Mesenchymal stem cell (in vitro differentiated cells and primary cell): ENCODE results near the gene SYNPO. TPM values are rescaled to one million over a fixed set of nuclear protein-coding genes. Genes with fewer than 3 reads are reported as not detected.

Experiments
- DNase-seq: peaks from one replicate; pipeline ENCODE4 v3.0.0-alpha.2; 2013
- H2AFZ ChIP-seq: one replicate; pipeline ENCODE4 v1.6.1; 2013; ENCODE audit warnings: low read depth, mild to moderate bottlenecking, control low read depth, inconsistent platforms, low read length, moderate library complexity
- H2AK5ac ChIP-seq: 2 replicates; pipeline ENCODE4 v1.6.1; 2013; ENCODE audit warnings: low read length, moderate library complexity, mild to moderate bottlenecking, inconsistent platforms; ENCODE audit not compliant: severe bottlenecking
- H2BK120ac ChIP-seq: one replicate; pipeline ENCODE4 v1.6.1; 2013; ENCODE audit warnings: low read depth, mild to moderate bottlenecking, inconsistent platforms, low read length, moderate library complexity
- H2BK12ac ChIP-seq, 2 experiments: one replicate each; pipeline ENCODE4 v1.6.1; 2013; ENCODE audit warnings: inconsistent platforms in 2 of 2, low read length in 2 of 2, mild to moderate bottlenecking in 2 of 2, moderate library complexity in 2 of 2, control low read depth in 1 of 2
- H2BK15ac ChIP-seq: one replicate; pipeline ENCODE4 v1.6.1; 2013; ENCODE audit warnings: mild to moderate bottlenecking, low read depth, inconsistent platforms; ENCODE audit not compliant: poor library complexity, severe bottlenecking
- H2BK5ac ChIP-seq: 2 replicates; pipeline ENCODE4 v1.6.1; 2013; ENCODE audit warnings: low read depth, mild to moderate bottlenecking, low read length, control low read depth, inconsistent platforms; ENCODE audit not compliant: poor library complexity, severe bottlenecking
- H3K14ac ChIP-seq, 2 experiments: one replicate each; pipeline ENCODE4 v1.6.1; 2013; ENCODE audit warnings: inconsistent platforms in 2 of 2, low read length in 2 of 2, control low read depth in 1 of 2, mild to moderate bottlenecking in 1 of 2, moderate library complexity in 1 of 2
- H3K18ac ChIP-seq, 2 experiments: one replicate each; pipeline ENCODE4 v1.6.1; 2013; ENCODE audit warnings: inconsistent platforms in 2 of 2, low read length in 2 of 2, control low read depth in 1 of 2, low read depth in 1 of 2, mild to moderate bottlenecking in 1 of 2
- H3K23ac ChIP-seq, 2 experiments: one replicate each; pipeline ENCODE4 v1.6.1; 2013; ENCODE audit warnings: inconsistent platforms in 2 of 2, low read length in 2 of 2, mild to moderate bottlenecking in 2 of 2, moderate library complexity in 2 of 2, control low read depth in 1 of 2
- H3K27ac ChIP-seq: 2 replicates; pipeline ENCODE4 v1.5.1; 2013; ENCODE audit warnings: mild to moderate bottlenecking, moderate library complexity, low read length, control low read depth, inconsistent platforms; ENCODE audit not compliant: poor library complexity, severe bottlenecking
- H3K27me3 ChIP-seq, 2 experiments: 2 replicates each; pipeline versions ENCODE4 v1.6.1 to v1.7.0; 2013; ENCODE audit warnings: low read length in 2 of 2, mild to moderate bottlenecking in 2 of 2, moderate library complexity in 2 of 2, control low read depth in 1 of 2, inconsistent platforms in 1 of 2; ENCODE audit not compliant: control insufficient read depth in 1 of 2, insufficient read depth in 1 of 2
- H3K36me3 ChIP-seq, 2 experiments: 2 replicates each; pipeline versions ENCODE4 v1.6.1 to v1.7.0; 2013; ENCODE audit warnings: low read length in 2 of 2, control low read depth in 1 of 2, inconsistent platforms in 1 of 2, low read depth in 1 of 2, mild to moderate bottlenecking in 1 of 2; ENCODE audit not compliant: insufficient read depth in 2 of 2, control insufficient read depth in 1 of 2
- H3K4ac ChIP-seq, 2 experiments: one replicate each; pipeline ENCODE4 v1.6.1; 2013; ENCODE audit warnings: inconsistent platforms in 2 of 2, low read length in 2 of 2, mild to moderate bottlenecking in 2 of 2, moderate library complexity in 2 of 2, control low read depth in 1 of 2, low read depth in 1 of 2
- H3K4me1 ChIP-seq: 2 replicates; pipeline ENCODE4 v1.6.1; 2013; ENCODE audit warnings: low read depth, low read length, control low read depth; ENCODE audit not compliant: control insufficient read depth, insufficient read depth
- H3K4me2 ChIP-seq: 2 replicates; pipeline ENCODE4 v1.6.1; 2013; ENCODE audit warnings: low read length, mild to moderate bottlenecking, inconsistent platforms; ENCODE audit not compliant: poor library complexity, severe bottlenecking
- H3K4me3 ChIP-seq, 2 experiments: 2 replicates each; pipeline versions ENCODE4 v1.5.1 to v1.7.0; 2013; ENCODE audit warnings: low read length in 2 of 2, mild to moderate bottlenecking in 2 of 2, control low read depth in 1 of 2, low read depth in 1 of 2; ENCODE audit not compliant: insufficient read depth in 1 of 2
- H3K79me1 ChIP-seq: replicated peaks from 2 replicates; pipeline ENCODE4 v1.6.1; 2013; ENCODE audit warnings: mild to moderate bottlenecking, control low read depth, low read length, inconsistent platforms; ENCODE audit not compliant: poor library complexity, severe bottlenecking
- H3K9ac ChIP-seq: 2 replicates; pipeline ENCODE4 v1.7.0; 2013; ENCODE audit warnings: mild to moderate bottlenecking, low read length, moderate library complexity
- H3K9me3 ChIP-seq: 2 replicates; pipeline ENCODE4 v1.7.0; 2013; ENCODE audit warnings: mild to moderate bottlenecking, low read length; ENCODE audit not compliant: control insufficient read depth
- H4K8ac ChIP-seq: one replicate; pipeline ENCODE4 v1.6.1; 2013; ENCODE audit warnings: inconsistent platforms, mild to moderate bottlenecking, low read length, moderate library complexity
- H4K91ac ChIP-seq: one replicate; pipeline ENCODE4 v1.6.1; 2013; ENCODE audit warnings: mild to moderate bottlenecking, low read length, inconsistent platforms
- WGBS: methylation state at CpG from one replicate; pipeline ENCODE4 v1.1.7; 2013; ENCODE audit warnings: mixed read lengths; 5-methylcytosine and 5-hydroxymethylcytosine counted together
- polyA plus RNA-seq, 2 experiments: library from polyadenylated mRNA; stranded (reverse); fragments of 200-250 nt; gene quantifications; one replicate each; pipeline ENCODE4 v1.2.3, GENCODE V29; 2013

The SYNPO gene, protein sequence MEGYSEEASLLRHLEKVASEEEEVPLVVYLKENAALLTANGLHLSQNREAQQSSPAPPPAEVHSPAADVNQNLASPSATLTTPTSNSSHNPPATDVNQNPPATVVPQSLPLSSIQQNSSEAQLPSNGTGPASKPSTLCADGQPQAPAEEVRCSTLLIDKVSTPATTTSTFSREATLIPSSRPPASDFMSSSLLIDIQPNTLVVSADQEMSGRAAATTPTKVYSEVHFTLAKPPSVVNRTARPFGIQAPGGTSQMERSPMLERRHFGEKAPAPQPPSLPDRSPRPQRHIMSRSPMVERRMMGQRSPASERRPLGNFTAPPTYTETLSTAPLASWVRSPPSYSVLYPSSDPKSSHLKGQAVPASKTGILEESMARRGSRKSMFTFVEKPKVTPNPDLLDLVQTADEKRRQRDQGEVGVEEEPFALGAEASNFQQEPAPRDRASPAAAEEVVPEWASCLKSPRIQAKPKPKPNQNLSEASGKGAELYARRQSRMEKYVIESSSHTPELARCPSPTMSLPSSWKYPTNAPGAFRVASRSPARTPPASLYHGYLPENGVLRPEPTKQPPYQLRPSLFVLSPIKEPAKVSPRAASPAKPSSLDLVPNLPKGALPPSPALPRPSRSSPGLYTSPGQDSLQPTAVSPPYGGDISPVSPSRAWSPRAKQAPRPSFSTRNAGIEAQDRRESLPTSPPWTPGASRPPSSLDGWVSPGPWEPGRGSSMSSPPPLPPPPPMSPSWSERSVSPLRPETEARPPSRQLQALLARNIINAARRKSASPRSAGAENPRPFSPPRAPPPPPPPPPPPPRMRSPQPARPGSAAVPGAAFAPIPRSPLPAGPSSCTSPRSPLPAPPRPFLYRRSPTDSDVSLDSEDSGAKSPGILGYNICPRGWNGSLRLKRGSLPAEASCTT
- polyA plus RNA-seq (2013, experiment 1 of 2) = 37.8 TPM
- polyA plus RNA-seq (2013, experiment 2 of 2) = 39.1 TPM

DNA sequence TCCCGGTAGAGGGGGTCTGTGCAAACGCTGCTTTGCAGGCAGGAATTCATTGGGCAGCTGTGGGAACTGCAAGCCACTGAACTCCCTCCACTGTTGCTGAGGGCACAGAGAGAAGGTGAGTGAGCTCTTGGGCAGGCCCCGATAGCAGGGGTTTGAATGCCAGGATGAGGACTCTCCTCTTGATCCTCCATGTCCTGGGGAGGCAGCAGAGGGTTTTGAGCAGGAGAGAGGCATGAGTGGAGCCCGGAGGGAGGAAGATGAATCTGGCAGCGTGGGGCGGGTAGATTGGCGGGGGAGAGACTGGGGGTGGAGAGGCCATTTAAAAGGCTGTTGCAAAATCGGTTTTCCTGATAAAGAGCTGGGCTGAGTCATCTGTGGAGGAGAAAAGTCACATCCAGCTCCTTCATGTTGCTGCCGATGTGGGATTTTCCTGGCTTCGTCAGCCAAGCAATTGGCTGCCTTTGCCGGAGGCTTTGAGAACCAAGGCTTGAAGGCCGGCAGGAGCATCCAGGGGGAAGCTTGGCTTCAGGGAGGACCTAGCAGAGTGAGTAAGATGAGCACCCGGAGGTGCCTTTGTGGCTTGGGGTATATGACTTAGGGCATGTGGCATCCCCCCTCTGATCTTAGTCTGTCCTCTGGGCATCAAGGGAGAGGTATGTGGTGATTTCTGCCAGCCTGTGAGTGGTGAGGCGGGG is at the start of gene SYNPO:
Gene SYNPO, plus strand, starts transcription at position 350 of the 695 bp plus-strand sequence. CDS start 7,616 bp downstream, outside the sequence.
- no peaks in the 10 kb centered on the region for H3K79me1 ChIP-seq
- H3K18ac ChIP-seq = peak within 1 kb of the TSS; percentile 74 to 94
- H2AFZ ChIP-seq = no peak within 1 kb of the TSS
- peak within 1 kb of the TSS; percentile 83 for H2AK5ac ChIP-seq
- WGBS = 7% methylated on average over 14 of the region's 14 CpGs
- H4K91ac ChIP-seq = peak within 1 kb of the TSS; percentile 94
- H3K4me3 ChIP-seq = peak within 1 kb of the TSS; percentile 47 to 64
- H3K14ac ChIP-seq = peak within 1 kb of the TSS in 1 of 2 experiments; percentile 68
- H3K4ac ChIP-seq = peak within 1 kb of the TSS; percentile 78 to 86
- peak within 1 kb of the TSS; percentile 60 for H3K4me2 ChIP-seq
- H3K27ac ChIP-seq = peak within 1 kb of the TSS; percentile 72
- H2BK5ac ChIP-seq = peak within 1 kb of the TSS; percentile 77
- peak; percentile 97 for DNase-seq
- peak within 1 kb of the TSS; percentile 60 for H2BK15ac ChIP-seq
- peak within 1 kb of the TSS in 1 of 2 experiments; percentile 89 for H3K23ac ChIP-seq
- no peaks in the 10 kb centered on the region for H3K27me3 ChIP-seq
- H3K9ac ChIP-seq = peak within 1 kb of the TSS; percentile 70
- no peaks in the 10 kb centered on the region for H3K36me3 ChIP-seq
- H3K9me3 ChIP-seq = no peaks in the 10 kb centered on the region
- peak within 1 kb of the TSS; percentile 78 for H4K8ac ChIP-seq
- peaks cover 63% of the 10 kb centered on the region for H3K4me1 ChIP-seq
- H2BK120ac ChIP-seq = peak within 1 kb of the TSS; percentile 96
- H2BK12ac ChIP-seq = peak within 1 kb of the TSS; percentile 60 to 97

GRCh38 chr5:150590979-150591695 is 49.3 kb upstream of the SYNPO start:
- Histone ChIP-seq H3K79me1 (no peaks in the 10 kb centered on the region), H3K4me2 (no peak overlapping the region), H2BK5ac (no peak overlapping the region), H3K9me3 (no peaks in the 10 kb centered on the region), H3K4me1 (peaks cover 5% of the 10 kb centered on the region), H3K9ac (no peak overlapping the region), H4K91ac (no peak overlapping the region), H3K27ac (no peak overlapping the region), H3K4ac (no peak overlapping the region), H2BK15ac (peak overlapping the region; percentile 4), H3K14ac (no peak overlapping the region), H3K27me3 (peaks cover 6 to 44% of the 10 kb centered on the region in 2 experiments), H2AFZ (no peak overlapping the region), H2BK12ac (no peak overlapping the region), H2AK5ac (no peak overlapping the region), H2BK120ac (no peak overlapping the region), H3K4me3 (no peak overlapping the region), H3K23ac (no peak overlapping the region), H3K36me3 (no peaks in the 10 kb centered on the region), H4K8ac (peak overlapping the region; percentile 92), H3K18ac (peak overlapping the region in 1 of 2 experiments; percentile 61)
- DNase-seq = no peak
- WGBS = 21% methylated on average over 10 of the region's 12 CpGs

GRCh38 chr5:150593593-150593992 is 46.9 kb upstream of the SYNPO start:
- WGBS = 86% methylated on average over 4 of the region's 4 CpGs
- no peak for DNase-seq
- no peak overlapping the region for H3K9ac ChIP-seq

More at GRCh38 chr5:150593593-150593992, 46.9 kb upstream of the SYNPO start:
- no peak overlapping the region for H2AFZ ChIP-seq
- peaks cover 5% of the 10 kb centered on the region for H3K4me1 ChIP-seq
- H4K8ac ChIP-seq = no peak overlapping the region
- no peaks in the 10 kb centered on the region for H3K36me3 ChIP-seq
- H2BK12ac ChIP-seq = no peak overlapping the region
- no peaks in the 10 kb centered on the region for H3K9me3 ChIP-seq
- H4K91ac ChIP-seq = no peak overlapping the region
- H3K4me3 ChIP-seq = no peak overlapping the region
- no peak overlapping the region for H3K4ac ChIP-seq
- H2BK15ac ChIP-seq = peak overlapping the region; percentile 21
- no peak overlapping the region for H3K23ac ChIP-seq
- no peak overlapping the region for H3K18ac ChIP-seq
- H2AK5ac ChIP-seq = no peak overlapping the region
- no peak overlapping the region for H2BK5ac ChIP-seq
- H3K27ac ChIP-seq = no peak overlapping the region
- H3K79me1 ChIP-seq = no peaks in the 10 kb centered on the region
- H3K14ac ChIP-seq = no peak overlapping the region
- H3K27me3 ChIP-seq = peaks cover 6 to 32% of the 10 kb centered on the region in 2 experiments
- H2BK120ac ChIP-seq = no peak overlapping the region
- no peak overlapping the region for H3K4me2 ChIP-seq
